ENCODE data around the gene CD34.

- TF ChIP-seq CTCF (IDR thresholded peaks at IDR 0.05) (no peak), POLR2AphosphoS5 (IDR thresholded peaks at IDR 0.05) (no peak)
Observed at GRCh38 chr1:207862241-207862787, 48.6 kb downstream of the CD34 start.
